WTC11 (cell line): Measurements from ENCODE around the gene LHFPL6. TPM values are rescaled to one million over a fixed set of nuclear protein-coding genes. Genes with fewer than 3 reads are reported as not detected.

Experiments
- ATAC-seq: fragments of 200-7000 bp; cut with Tn5 transposase; 2 replicates; pipeline ENCODE4 v1.10.0; 2021; ENCODE audit warnings: mild to moderate bottlenecking, moderate library complexity
- CTCF ChIA-PET: fragments of 300-600 bp; sonication (Branson Sonifier 250); formaldehyde crosslinking; loops from one replicate; lab custom pipeline; 2021; ENCODE audit warnings: antibody characterized with exemption; lab: Charles Lee
- POLR2A ChIA-PET: fragments of 350-600 bp; sonication (Branson Sonifier 250); formaldehyde crosslinking; loops from one replicate; lab custom pipeline; 2021; ENCODE audit warnings: antibody characterized with exemption; lab: Charles Lee
- DNase-seq: peaks from one replicate; pipeline ENCODE4 v3.0.0; 2021; ENCODE audit warnings: low spot score
- H3K27ac Mint-ChIP-seq: 2 replicates; pipeline ENCODE4 v1.8.0; 2021; ENCODE audit warnings: mixed read lengths
- H3K27me3 Mint-ChIP-seq: 2 replicates; pipeline ENCODE4 v1.8.0; 2021; ENCODE audit warnings: low read depth, mild to moderate bottlenecking, moderate library complexity, mixed read lengths
- H3K36me3 Mint-ChIP-seq: 2 replicates; pipeline ENCODE4 v1.8.0; 2021; ENCODE audit warnings: mixed read lengths
- H3K4me1 Mint-ChIP-seq: 2 replicates; pipeline ENCODE4 v1.8.0; 2022; ENCODE audit warnings: mixed read lengths
- H3K4me3 Mint-ChIP-seq: 2 replicates; pipeline ENCODE4 v1.8.0; 2021; ENCODE audit warnings: mild to moderate bottlenecking, moderate library complexity, mixed read lengths
- H3K9me3 Mint-ChIP-seq: 2 replicates; pipeline ENCODE4 v1.8.0; 2021; ENCODE audit warnings: mixed read lengths
- CBFB ChIP-seq: sonication (generic); formaldehyde crosslinking; IDR thresholded peaks from 2 replicates; pipeline ENCODE4 v1.8.1; 2022; ENCODE audit warnings: mild to moderate bottlenecking, low read depth, missing genetic modification reagents
- CREM ChIP-seq: sonication (generic); formaldehyde crosslinking; IDR thresholded peaks from 2 replicates; pipeline ENCODE4 v1.8.1; 2022; ENCODE audit warnings: mild to moderate bottlenecking, missing genetic modification reagents, moderate library complexity
- EMX1 ChIP-seq: fragments of 250-450 bp; sonication (Bioruptor Pico); IDR thresholded peaks from 2 replicates; pipeline ENCODE4 v1.8.0; 2021; ENCODE audit warnings: mild to moderate bottlenecking
- ETV6 ChIP-seq: sonication (generic); formaldehyde crosslinking; IDR thresholded peaks from 2 replicates; pipeline ENCODE4 v1.8.1; 2022; ENCODE audit warnings: mild to moderate bottlenecking, missing genetic modification reagents
- GTF2I ChIP-seq: fragments of 250-450 bp; sonication (Bioruptor Pico); conservative IDR thresholded peaks from 2 replicates; pipeline ENCODE4 v1.4.0; 2021; ENCODE audit warnings: mild to moderate bottlenecking
- HMGA2 ChIP-seq: fragments of 250-450 bp; sonication (Bioruptor Pico); IDR thresholded peaks from 2 replicates; pipeline ENCODE4 v1.4.0; 2021; ENCODE audit warnings: mild to moderate bottlenecking, moderate library complexity
- KAT7 ChIP-seq: sonication (generic); formaldehyde crosslinking; IDR thresholded peaks from 2 replicates; pipeline ENCODE4 v1.8.1; 2023; ENCODE audit warnings: missing genetic modification reagents, mild to moderate bottlenecking, borderline replicate concordance
- MYBL2 ChIP-seq: sonication (generic); formaldehyde crosslinking; IDR thresholded peaks from 2 replicates; pipeline ENCODE4 v1.8.1; 2023; ENCODE audit warnings: mild to moderate bottlenecking, moderate library complexity, missing genetic modification reagents
- NFYB ChIP-seq: sonication (generic); formaldehyde crosslinking; conservative IDR thresholded peaks from 2 replicates; pipeline ENCODE4 v1.8.0; 2022; ENCODE audit warnings: low read depth, missing genetic modification reagents
- RELA ChIP-seq: sonication (generic); formaldehyde crosslinking; IDR thresholded peaks from 2 replicates; pipeline ENCODE4 v1.8.1; 2022; ENCODE audit warnings: missing genetic modification reagents, mild to moderate bottlenecking, borderline replicate concordance
- SMAD3 ChIP-seq: sonication (generic); formaldehyde crosslinking; IDR thresholded peaks from 2 replicates; pipeline ENCODE4 v1.8.0; 2022; ENCODE audit warnings: missing genetic modification reagents, mild to moderate bottlenecking, borderline replicate concordance
- SMAD4 ChIP-seq: sonication (generic); formaldehyde crosslinking; IDR thresholded peaks from 2 replicates; pipeline ENCODE4 v1.8.0; 2022; ENCODE audit warnings: mild to moderate bottlenecking, missing genetic modification reagents
- ZNF121 ChIP-seq: sonication (generic); formaldehyde crosslinking; IDR thresholded peaks from 2 replicates; pipeline ENCODE4 v1.8.0; 2023; ENCODE audit warnings: missing genetic modification reagents
- total RNA-seq: library from RNA; stranded (reverse); gene quantifications from 3 replicates; pipeline ENCODE4 v1.2.3, GENCODE V29; 2021
- TF ChIP-seq, protein P1 (sequence below): sonication (generic); formaldehyde crosslinking; conservative IDR thresholded peaks from 2 replicates; pipeline ENCODE4 v1.8.1; 2023; ENCODE audit warnings: mild to moderate bottlenecking, low read depth, missing genetic modification reagents, moderate library complexity
- TF ChIP-seq, protein P2 (sequence below): sonication (generic); formaldehyde crosslinking; IDR thresholded peaks from 2 replicates; pipeline ENCODE4 v1.8.0; 2023; ENCODE audit warnings: mild to moderate bottlenecking, missing genetic modification reagents
- TF ChIP-seq, protein P3 (sequence below): fragments of 250-450 bp; sonication (Bioruptor Pico); IDR thresholded peaks from 2 replicates; pipeline ENCODE4 v1.9.0; 2021; ENCODE audit warnings: mild to moderate bottlenecking, borderline replicate concordance
- TF ChIP-seq, protein P4 (sequence below): sonication (generic); formaldehyde crosslinking; IDR thresholded peaks from 2 replicates; pipeline ENCODE4 v1.8.1; 2023; ENCODE audit warnings: mild to moderate bottlenecking, missing genetic modification reagents, moderate library complexity
- TF ChIP-seq, protein P5 (sequence below): sonication (generic); formaldehyde crosslinking; IDR thresholded peaks from 2 replicates; pipeline ENCODE4 v1.8.0; 2023; ENCODE audit warnings: missing genetic modification reagents
- TF ChIP-seq, protein P6 (sequence below): sonication (generic); formaldehyde crosslinking; IDR thresholded peaks from 2 replicates; pipeline ENCODE4 v1.8.1; 2023; ENCODE audit warnings: mild to moderate bottlenecking, missing genetic modification reagents
- TF ChIP-seq, protein P7 (sequence below): sonication (generic); formaldehyde crosslinking; IDR thresholded peaks from 2 replicates; pipeline ENCODE4 v1.8.1; 2023; ENCODE audit warnings: mild to moderate bottlenecking, missing genetic modification reagents
- TF ChIP-seq, protein P8 (sequence below): sonication (generic); formaldehyde crosslinking; IDR thresholded peaks from 2 replicates; pipeline ENCODE4 v1.8.0; 2022; ENCODE audit warnings: mild to moderate bottlenecking, missing genetic modification reagents

LHFPL6 gene
- total RNA-seq, 1 experiment from 2014 or later = 4.5 TPM

DNA sequence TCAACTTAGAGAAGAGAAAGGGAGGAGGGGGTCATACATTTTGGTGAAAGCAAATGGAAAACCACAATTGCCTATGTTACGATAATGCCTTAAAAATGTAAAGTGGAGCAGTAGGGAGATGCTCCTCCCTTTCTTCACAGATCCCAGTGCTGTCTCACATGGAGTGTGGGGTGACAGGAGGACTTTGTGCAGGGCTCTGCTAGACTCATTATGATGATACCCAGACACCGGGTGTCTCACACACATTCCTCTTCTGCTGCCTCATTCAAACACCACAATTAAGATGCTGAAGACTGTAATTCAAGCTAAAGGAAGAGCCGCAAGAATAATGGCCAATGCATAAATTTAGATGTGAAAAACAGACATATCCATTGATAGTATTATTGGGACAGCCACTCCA is 150.6 kb downstream of the LHFPL6 start:
- DNase-seq (no peak), ATAC-seq (no peak)
- Mint-ChIP-seq H3K27ac (no peak overlapping the region), H3K27me3 (no peaks in the 10 kb centered on the region), H3K4me1 (peaks cover 10% of the 10 kb centered on the region), H3K9me3 (peaks cover 5% of the 10 kb centered on the region), H3K36me3 (no peaks in the 10 kb centered on the region), H3K4me3 (no peak overlapping the region)
- ChIA-PET CTCF (no interaction called here), POLR2A (no interaction called here)
- TF ChIP-seq, protein P1, sequence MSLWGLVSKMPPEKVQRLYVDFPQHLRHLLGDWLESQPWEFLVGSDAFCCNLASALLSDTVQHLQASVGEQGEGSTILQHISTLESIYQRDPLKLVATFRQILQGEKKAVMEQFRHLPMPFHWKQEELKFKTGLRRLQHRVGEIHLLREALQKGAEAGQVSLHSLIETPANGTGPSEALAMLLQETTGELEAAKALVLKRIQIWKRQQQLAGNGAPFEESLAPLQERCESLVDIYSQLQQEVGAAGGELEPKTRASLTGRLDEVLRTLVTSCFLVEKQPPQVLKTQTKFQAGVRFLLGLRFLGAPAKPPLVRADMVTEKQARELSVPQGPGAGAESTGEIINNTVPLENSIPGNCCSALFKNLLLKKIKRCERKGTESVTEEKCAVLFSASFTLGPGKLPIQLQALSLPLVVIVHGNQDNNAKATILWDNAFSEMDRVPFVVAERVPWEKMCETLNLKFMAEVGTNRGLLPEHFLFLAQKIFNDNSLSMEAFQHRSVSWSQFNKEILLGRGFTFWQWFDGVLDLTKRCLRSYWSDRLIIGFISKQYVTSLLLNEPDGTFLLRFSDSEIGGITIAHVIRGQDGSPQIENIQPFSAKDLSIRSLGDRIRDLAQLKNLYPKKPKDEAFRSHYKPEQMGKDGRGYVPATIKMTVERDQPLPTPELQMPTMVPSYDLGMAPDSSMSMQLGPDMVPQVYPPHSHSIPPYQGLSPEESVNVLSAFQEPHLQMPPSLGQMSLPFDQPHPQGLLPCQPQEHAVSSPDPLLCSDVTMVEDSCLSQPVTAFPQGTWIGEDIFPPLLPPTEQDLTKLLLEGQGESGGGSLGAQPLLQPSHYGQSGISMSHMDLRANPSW (CRISPR knock-in tag) = no peak
- TF ChIP-seq, protein P2, sequence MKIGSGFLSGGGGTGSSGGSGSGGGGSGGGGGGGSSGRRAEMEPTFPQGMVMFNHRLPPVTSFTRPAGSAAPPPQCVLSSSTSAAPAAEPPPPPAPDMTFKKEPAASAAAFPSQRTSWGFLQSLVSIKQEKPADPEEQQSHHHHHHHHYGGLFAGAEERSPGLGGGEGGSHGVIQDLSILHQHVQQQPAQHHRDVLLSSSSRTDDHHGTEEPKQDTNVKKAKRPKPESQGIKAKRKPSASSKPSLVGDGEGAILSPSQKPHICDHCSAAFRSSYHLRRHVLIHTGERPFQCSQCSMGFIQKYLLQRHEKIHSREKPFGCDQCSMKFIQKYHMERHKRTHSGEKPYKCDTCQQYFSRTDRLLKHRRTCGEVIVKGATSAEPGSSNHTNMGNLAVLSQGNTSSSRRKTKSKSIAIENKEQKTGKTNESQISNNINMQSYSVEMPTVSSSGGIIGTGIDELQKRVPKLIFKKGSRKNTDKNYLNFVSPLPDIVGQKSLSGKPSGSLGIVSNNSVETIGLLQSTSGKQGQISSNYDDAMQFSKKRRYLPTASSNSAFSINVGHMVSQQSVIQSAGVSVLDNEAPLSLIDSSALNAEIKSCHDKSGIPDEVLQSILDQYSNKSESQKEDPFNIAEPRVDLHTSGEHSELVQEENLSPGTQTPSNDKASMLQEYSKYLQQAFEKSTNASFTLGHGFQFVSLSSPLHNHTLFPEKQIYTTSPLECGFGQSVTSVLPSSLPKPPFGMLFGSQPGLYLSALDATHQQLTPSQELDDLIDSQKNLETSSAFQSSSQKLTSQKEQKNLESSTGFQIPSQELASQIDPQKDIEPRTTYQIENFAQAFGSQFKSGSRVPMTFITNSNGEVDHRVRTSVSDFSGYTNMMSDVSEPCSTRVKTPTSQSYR (CRISPR knock-in tag) = no peak
- TF ChIP-seq EMX1 (CRISPR knock-in tag) = no peak
- no peak for TF ChIP-seq GTF2I (CRISPR knock-in tag)
- no peak for TF ChIP-seq HMGA2 (CRISPR knock-in tag)
- no peak for TF ChIP-seq CBFB (CRISPR knock-in tag)
- TF ChIP-seq, protein P3, sequence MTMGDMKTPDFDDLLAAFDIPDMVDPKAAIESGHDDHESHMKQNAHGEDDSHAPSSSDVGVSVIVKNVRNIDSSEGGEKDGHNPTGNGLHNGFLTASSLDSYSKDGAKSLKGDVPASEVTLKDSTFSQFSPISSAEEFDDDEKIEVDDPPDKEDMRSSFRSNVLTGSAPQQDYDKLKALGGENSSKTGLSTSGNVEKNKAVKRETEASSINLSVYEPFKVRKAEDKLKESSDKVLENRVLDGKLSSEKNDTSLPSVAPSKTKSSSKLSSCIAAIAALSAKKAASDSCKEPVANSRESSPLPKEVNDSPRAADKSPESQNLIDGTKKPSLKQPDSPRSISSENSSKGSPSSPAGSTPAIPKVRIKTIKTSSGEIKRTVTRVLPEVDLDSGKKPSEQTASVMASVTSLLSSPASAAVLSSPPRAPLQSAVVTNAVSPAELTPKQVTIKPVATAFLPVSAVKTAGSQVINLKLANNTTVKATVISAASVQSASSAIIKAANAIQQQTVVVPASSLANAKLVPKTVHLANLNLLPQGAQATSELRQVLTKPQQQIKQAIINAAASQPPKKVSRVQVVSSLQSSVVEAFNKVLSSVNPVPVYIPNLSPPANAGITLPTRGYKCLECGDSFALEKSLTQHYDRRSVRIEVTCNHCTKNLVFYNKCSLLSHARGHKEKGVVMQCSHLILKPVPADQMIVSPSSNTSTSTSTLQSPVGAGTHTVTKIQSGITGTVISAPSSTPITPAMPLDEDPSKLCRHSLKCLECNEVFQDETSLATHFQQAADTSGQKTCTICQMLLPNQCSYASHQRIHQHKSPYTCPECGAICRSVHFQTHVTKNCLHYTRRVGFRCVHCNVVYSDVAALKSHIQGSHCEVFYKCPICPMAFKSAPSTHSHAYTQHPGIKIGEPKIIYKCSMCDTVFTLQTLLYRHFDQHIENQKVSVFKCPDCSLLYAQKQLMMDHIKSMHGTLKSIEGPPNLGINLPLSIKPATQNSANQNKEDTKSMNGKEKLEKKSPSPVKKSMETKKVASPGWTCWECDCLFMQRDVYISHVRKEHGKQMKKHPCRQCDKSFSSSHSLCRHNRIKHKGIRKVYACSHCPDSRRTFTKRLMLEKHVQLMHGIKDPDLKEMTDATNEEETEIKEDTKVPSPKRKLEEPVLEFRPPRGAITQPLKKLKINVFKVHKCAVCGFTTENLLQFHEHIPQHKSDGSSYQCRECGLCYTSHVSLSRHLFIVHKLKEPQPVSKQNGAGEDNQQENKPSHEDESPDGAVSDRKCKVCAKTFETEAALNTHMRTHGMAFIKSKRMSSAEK (CRISPR knock-in tag) = no peak
- no peak for TF ChIP-seq KAT7 (CRISPR knock-in tag)
- TF ChIP-seq CREM (CRISPR knock-in tag) = no peak
- TF ChIP-seq, protein P4, sequence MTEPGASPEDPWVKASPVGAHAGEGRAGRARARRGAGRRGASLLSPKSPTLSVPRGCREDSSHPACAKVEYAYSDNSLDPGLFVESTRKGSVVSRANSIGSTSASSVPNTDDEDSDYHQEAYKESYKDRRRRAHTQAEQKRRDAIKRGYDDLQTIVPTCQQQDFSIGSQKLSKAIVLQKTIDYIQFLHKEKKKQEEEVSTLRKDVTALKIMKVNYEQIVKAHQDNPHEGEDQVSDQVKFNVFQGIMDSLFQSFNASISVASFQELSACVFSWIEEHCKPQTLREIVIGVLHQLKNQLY (CRISPR knock-in tag) = no peak
- TF ChIP-seq, protein P5, sequence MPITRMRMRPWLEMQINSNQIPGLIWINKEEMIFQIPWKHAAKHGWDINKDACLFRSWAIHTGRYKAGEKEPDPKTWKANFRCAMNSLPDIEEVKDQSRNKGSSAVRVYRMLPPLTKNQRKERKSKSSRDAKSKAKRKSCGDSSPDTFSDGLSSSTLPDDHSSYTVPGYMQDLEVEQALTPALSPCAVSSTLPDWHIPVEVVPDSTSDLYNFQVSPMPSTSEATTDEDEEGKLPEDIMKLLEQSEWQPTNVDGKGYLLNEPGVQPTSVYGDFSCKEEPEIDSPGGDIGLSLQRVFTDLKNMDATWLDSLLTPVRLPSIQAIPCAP (CRISPR knock-in tag) = no peak
- TF ChIP-seq SMAD4 (CRISPR knock-in tag) = no peak
- TF ChIP-seq ZNF121 (CRISPR knock-in tag) = no peak

DNA sequence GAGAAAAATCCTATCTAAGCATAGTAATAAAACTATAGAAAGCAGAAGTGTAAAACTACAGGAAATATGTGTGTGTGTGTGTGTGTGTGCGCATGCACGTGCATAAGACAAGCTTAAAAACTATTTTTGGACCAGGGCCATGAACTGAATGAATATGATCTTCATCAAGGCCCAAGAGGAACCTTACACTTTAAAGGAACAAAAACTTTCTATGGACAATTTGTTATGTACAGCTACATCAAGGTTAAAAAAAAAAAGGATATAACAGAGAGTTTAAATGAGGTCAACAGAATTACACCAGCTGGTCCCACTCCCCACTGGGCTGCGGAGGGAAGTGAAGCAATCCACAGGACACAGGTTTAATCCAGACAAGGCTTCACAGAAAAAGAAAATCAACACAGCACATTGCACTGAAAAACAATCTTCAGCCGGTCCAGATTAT is 151.1 kb downstream of the LHFPL6 start:
- Mint-ChIP-seq H3K27me3 (no peaks in the 10 kb centered on the region), H3K4me1 (peaks cover 10% of the 10 kb centered on the region), H3K27ac (no peak overlapping the region), H3K9me3 (no peaks in the 10 kb centered on the region), H3K36me3 (no peaks in the 10 kb centered on the region), H3K4me3 (no peak overlapping the region)
- DNase-seq (no peak), ATAC-seq (no peak)
- POLR2A ChIA-PET = no interaction called here
- CTCF ChIA-PET = no interaction called here
- TF ChIP-seq ETV6 = no peak
- TF ChIP-seq MYBL2 (CRISPR knock-in tag) = no peak
- TF ChIP-seq, protein P6, sequence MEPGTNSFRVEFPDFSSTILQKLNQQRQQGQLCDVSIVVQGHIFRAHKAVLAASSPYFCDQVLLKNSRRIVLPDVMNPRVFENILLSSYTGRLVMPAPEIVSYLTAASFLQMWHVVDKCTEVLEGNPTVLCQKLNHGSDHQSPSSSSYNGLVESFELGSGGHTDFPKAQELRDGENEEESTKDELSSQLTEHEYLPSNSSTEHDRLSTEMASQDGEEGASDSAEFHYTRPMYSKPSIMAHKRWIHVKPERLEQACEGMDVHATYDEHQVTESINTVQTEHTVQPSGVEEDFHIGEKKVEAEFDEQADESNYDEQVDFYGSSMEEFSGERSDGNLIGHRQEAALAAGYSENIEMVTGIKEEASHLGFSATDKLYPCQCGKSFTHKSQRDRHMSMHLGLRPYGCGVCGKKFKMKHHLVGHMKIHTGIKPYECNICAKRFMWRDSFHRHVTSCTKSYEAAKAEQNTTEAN (CRISPR knock-in tag) = no peak
- no peak for TF ChIP-seq HMGA2 (CRISPR knock-in tag)
- no peak for TF ChIP-seq NFYB (CRISPR knock-in tag)
- TF ChIP-seq, protein P7, sequence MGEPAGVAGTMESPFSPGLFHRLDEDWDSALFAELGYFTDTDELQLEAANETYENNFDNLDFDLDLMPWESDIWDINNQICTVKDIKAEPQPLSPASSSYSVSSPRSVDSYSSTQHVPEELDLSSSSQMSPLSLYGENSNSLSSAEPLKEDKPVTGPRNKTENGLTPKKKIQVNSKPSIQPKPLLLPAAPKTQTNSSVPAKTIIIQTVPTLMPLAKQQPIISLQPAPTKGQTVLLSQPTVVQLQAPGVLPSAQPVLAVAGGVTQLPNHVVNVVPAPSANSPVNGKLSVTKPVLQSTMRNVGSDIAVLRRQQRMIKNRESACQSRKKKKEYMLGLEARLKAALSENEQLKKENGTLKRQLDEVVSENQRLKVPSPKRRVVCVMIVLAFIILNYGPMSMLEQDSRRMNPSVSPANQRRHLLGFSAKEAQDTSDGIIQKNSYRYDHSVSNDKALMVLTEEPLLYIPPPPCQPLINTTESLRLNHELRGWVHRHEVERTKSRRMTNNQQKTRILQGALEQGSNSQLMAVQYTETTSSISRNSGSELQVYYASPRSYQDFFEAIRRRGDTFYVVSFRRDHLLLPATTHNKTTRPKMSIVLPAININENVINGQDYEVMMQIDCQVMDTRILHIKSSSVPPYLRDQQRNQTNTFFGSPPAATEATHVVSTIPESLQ = no peak
- TF ChIP-seq RELA (CRISPR knock-in tag) = no peak
- TF ChIP-seq SMAD3 (CRISPR knock-in tag) = no peak
- TF ChIP-seq, protein P8, sequence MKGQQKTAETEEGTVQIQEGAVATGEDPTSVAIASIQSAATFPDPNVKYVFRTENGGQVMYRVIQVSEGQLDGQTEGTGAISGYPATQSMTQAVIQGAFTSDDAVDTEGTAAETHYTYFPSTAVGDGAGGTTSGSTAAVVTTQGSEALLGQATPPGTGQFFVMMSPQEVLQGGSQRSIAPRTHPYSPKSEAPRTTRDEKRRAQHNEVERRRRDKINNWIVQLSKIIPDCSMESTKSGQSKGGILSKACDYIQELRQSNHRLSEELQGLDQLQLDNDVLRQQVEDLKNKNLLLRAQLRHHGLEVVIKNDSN (CRISPR knock-in tag) = no peak
